NB4 (cell line): ENCODE measurements around the gene KRTAP5-9.

ENCODE experiments used
- MYC ChIP-seq: IDR thresholded peaks from 2 replicates; pipeline ENCODE4 v1.6.1; 2011; ENCODE audit warnings: low read depth, low read length
- POLR2A ChIP-seq: IDR thresholded peaks from 2 replicates; pipeline ENCODE4 v1.6.1; 2011; ENCODE audit warnings: mild to moderate bottlenecking; ENCODE audit not compliant: insufficient read length; ENCODE audit errors: extremely low read depth
- TF ChIP-seq, protein P1 (sequence below): IDR thresholded peaks from one replicate; pipeline ENCODE4 v1.5.1; 2012; ENCODE audit warnings: low read depth, low read length
- TF ChIP-seq, protein P2 (sequence below): IDR thresholded peaks from 2 replicates; pipeline ENCODE4 v1.6.1; 2011; ENCODE audit warnings: low read depth, low read length

GRCh38 chr11:71581826-71582225, 33.6 kb downstream of the KRTAP5-9 start:
- TF ChIP-seq, protein P1, sequence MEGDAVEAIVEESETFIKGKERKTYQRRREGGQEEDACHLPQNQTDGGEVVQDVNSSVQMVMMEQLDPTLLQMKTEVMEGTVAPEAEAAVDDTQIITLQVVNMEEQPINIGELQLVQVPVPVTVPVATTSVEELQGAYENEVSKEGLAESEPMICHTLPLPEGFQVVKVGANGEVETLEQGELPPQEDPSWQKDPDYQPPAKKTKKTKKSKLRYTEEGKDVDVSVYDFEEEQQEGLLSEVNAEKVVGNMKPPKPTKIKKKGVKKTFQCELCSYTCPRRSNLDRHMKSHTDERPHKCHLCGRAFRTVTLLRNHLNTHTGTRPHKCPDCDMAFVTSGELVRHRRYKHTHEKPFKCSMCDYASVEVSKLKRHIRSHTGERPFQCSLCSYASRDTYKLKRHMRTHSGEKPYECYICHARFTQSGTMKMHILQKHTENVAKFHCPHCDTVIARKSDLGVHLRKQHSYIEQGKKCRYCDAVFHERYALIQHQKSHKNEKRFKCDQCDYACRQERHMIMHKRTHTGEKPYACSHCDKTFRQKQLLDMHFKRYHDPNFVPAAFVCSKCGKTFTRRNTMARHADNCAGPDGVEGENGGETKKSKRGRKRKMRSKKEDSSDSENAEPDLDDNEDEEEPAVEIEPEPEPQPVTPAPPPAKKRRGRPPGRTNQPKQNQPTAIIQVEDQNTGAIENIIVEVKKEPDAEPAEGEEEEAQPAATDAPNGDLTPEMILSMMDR: no peak
- TF ChIP-seq MYC (no peak), POLR2A (no peak)
- TF ChIP-seq, protein P2, sequence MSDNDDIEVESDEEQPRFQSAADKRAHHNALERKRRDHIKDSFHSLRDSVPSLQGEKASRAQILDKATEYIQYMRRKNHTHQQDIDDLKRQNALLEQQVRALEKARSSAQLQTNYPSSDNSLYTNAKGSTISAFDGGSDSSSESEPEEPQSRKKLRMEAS: no peak
